ENCODE results near the gene ANK3. TPM values are rescaled to one million over a fixed set of nuclear protein-coding genes. Genes with fewer than 3 reads are reported as not detected.

ANK3 gene
- total RNA-seq, 1 experiment from 2014 or later = 15.3 TPM

DNA sequence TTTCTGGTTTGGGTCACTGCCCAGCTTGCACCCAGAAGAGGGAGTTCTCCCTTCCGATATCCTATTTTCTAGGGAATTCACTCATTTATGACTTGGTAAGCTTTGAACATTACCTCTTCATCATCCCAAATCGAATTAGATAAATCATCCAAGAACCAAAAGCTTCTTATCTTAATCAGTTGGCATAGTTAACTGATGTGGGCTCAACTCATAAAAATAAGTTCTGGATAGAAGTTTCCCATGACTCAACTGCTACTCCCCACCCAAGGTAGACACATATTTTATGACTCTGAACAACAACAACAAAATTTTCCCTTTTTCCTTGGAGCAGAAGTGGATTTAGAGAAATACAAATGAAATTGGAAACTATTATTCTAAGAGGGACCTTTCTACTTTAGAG lies 380.4 kb downstream of the ANK3 start:
- no peaks in the 10 kb centered on the region for H3K9me3 ChIP-seq (ENCODE audit: control insufficient read depth in 1 of 2, insufficient read depth in 1 of 2, low read depth in 1 of 2, low read length in 2 of 2)
- TF ChIP-seq CBX3 (IDR thresholded peaks at IDR 0.05; ENCODE audit: low read depth) (no peak), RAD21 (IDR thresholded peaks at IDR 0.05; ENCODE audit: low read depth) (no peak), FOSL1 (IDR thresholded peaks at IDR 0.05; ENCODE audit: low read depth) (no peak), CEBPB (IDR thresholded peaks at IDR 0.05; ENCODE audit: low read depth) (no peak), SIN3A (IDR thresholded peaks at IDR 0.05; ENCODE audit: low read depth) (no peak), TCF7L2 (IDR thresholded peaks at IDR 0.05; ENCODE audit: borderline replicate concordance, extremely low read depth, insufficient read depth, insufficient read length) (no peak), EGR1 (IDR thresholded peaks at IDR 0.05; ENCODE audit: low read depth) (no peak), POLR2AphosphoS5 (IDR thresholded peaks at IDR 0.05; ENCODE audit: low read depth, low read length) (no peak), MAX (IDR thresholded peaks at IDR 0.05) (no peak)
- TF ChIP-seq, protein P1, sequence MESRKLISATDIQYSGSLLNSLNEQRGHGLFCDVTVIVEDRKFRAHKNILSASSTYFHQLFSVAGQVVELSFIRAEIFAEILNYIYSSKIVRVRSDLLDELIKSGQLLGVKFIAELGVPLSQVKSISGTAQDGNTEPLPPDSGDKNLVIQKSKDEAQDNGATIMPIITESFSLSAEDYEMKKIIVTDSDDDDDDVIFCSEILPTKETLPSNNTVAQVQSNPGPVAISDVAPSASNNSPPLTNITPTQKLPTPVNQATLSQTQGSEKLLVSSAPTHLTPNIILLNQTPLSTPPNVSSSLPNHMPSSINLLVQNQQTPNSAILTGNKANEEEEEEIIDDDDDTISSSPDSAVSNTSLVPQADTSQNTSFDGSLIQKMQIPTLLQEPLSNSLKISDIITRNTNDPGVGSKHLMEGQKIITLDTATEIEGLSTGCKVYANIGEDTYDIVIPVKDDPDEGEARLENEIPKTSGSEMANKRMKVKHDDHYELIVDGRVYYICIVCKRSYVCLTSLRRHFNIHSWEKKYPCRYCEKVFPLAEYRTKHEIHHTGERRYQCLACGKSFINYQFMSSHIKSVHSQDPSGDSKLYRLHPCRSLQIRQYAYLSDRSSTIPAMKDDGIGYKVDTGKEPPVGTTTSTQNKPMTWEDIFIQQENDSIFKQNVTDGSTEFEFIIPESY (IDR thresholded peaks at IDR 0.05; ENCODE audit: extremely low read depth, insufficient replicate concordance, low read length) = no peak
- intact Hi-C loops (cut with micrococcal nuclease) = no loop called here
- RAD21 ChIA-PET (ENCODE audit: low non-redundant PET in 1 of 2, low total read pairs in 2 of 2, uncharacterized antibody in 2 of 2, unreplicated experiment in 2 of 2) = no interaction called here
- no peak overlapping the region for H3K4me3 ChIP-seq (replicated peaks in 1 of 2; ENCODE audit: low read depth in 1 of 2, low read length in 2 of 2)
- DNase-seq (ENCODE audit: low read depth, low spot score) (no peak), ATAC-seq (no peak)
- no peaks in the 10 kb centered on the region for H3K9me2 ChIP-seq (ENCODE audit: insufficient read depth)
- BruUV-seq (replicated peaks) = no TSS peak
- H3K9ac ChIP-seq (ENCODE audit: low read length) = no peak overlapping the region
- H4K20me1 ChIP-seq (ENCODE audit: insufficient read depth) = no peaks in the 10 kb centered on the region
- H3K27ac ChIP-seq (ENCODE audit: low read depth, low read length) = no peak overlapping the region
- H3K27me3 ChIP-seq (ENCODE audit: insufficient read depth, low read length) = no peaks in the 10 kb centered on the region
- H3K79me2 ChIP-seq (ENCODE audit: insufficient read depth, low read length) = no peaks in the 10 kb centered on the region
- H3K36me3 ChIP-seq (ENCODE audit: control insufficient read depth in 1 of 2, insufficient read depth in 2 of 2, low read length in 2 of 2) = no peaks in the 10 kb centered on the region
- H2AFZ ChIP-seq (ENCODE audit: low read depth, low read length, poor library complexity, severe bottlenecking) = no peak overlapping the region
- POLR2A ChIA-PET = no interaction called here
- CTCF ChIA-PET = no interaction called here
- H3K4me1 ChIP-seq (ENCODE audit: control insufficient read depth in 1 of 2, insufficient read depth in 2 of 2, low read length in 2 of 2) = no peaks in the 10 kb centered on the region
- no peak overlapping the region for H3K4me2 ChIP-seq (ENCODE audit: low read length)
